A204.1 (cell line): ENCODE results near the gene NEURL3.
A peak's percentile ranks its signal among the peaks of the same experiment; 100 is the strongest.
"Not testable (repeated sequence)": the region's sequence is repeated elsewhere in the genome, so short reads cannot be mapped to it uniquely, and the experiment has no call there.

Experiments used
- FAIRE-seq: peaks from 2 replicates; lab custom pipeline; 2012; peaks lifted over from hg19 to GRCh38; lab: Jason Lieb, UNC

The NEURL3 gene

GRCh38 chr2:96484091-96484490 is 21.1 kb downstream of the NEURL3 start:
- FAIRE-seq, result no peak

GRCh38 chr2:96477458-96477857 is 27.7 kb downstream of the NEURL3 start:
- peak; percentile 71 for FAIRE-seq

- FAIRE-seq, result no peak
Observed at GRCh38 chr2:96471772-96472171, 33.4 kb downstream of the NEURL3 start.

- FAIRE-seq, result no peak
Observed at GRCh38 chr2:96470636-96471035, 34.5 kb downstream of the NEURL3 start.

GRCh38 chr2:96470109-96470508 is 35.0 kb downstream of the NEURL3 start:
- FAIRE-seq, result no peak

- no peak for FAIRE-seq
Observed at GRCh38 chr2:96468904-96469303, 36.3 kb downstream of the NEURL3 start.

- FAIRE-seq, result no peak
Observed at GRCh38 chr2:96464651-96465050, 40.5 kb downstream of the NEURL3 start.

GRCh38 chr2:96464061-96464460 is 41.1 kb downstream of the NEURL3 start:
- no peak for FAIRE-seq

- FAIRE-seq, result no peak
Observed at GRCh38 chr2:96463119-96463518, 42.0 kb downstream of the NEURL3 start.

GRCh38 chr2:96461616-96462015 is 43.5 kb downstream of the NEURL3 start:
- not testable (repeated sequence) for FAIRE-seq

- no peak for FAIRE-seq
Observed at GRCh38 chr2:96452053-96452452, 53.1 kb downstream of the NEURL3 start.

GRCh38 chr2:96449637-96450036 is 55.5 kb downstream of the NEURL3 start:
- no peak for FAIRE-seq

GRCh38 chr2:96449174-96449573 is 56.0 kb downstream of the NEURL3 start:
- FAIRE-seq, result no peak

- no peak for FAIRE-seq
Observed at GRCh38 chr2:96447726-96448125, 57.4 kb downstream of the NEURL3 start.
